Mesenchymal stem cell (in vitro differentiated cells and primary cell): ENCODE data around the gene SLC9A2.

Source experiments
- DNase-seq: peaks from one replicate; pipeline ENCODE4 v3.0.0-alpha.2; 2013
- H2AFZ ChIP-seq: one replicate; pipeline ENCODE4 v1.6.1; 2013; ENCODE audit warnings: low read depth, mild to moderate bottlenecking, control low read depth, inconsistent platforms, low read length, moderate library complexity
- H2AK5ac ChIP-seq: 2 replicates; pipeline ENCODE4 v1.6.1; 2013; ENCODE audit warnings: low read length, moderate library complexity, mild to moderate bottlenecking, inconsistent platforms; ENCODE audit not compliant: severe bottlenecking
- H2BK120ac ChIP-seq: one replicate; pipeline ENCODE4 v1.6.1; 2013; ENCODE audit warnings: low read depth, mild to moderate bottlenecking, inconsistent platforms, low read length, moderate library complexity
- H2BK12ac ChIP-seq, 2 experiments: one replicate each; pipeline ENCODE4 v1.6.1; 2013; ENCODE audit warnings: inconsistent platforms in 2 of 2, low read length in 2 of 2, mild to moderate bottlenecking in 2 of 2, moderate library complexity in 2 of 2, control low read depth in 1 of 2
- H2BK15ac ChIP-seq: one replicate; pipeline ENCODE4 v1.6.1; 2013; ENCODE audit warnings: mild to moderate bottlenecking, low read depth, inconsistent platforms; ENCODE audit not compliant: poor library complexity, severe bottlenecking
- H2BK5ac ChIP-seq: 2 replicates; pipeline ENCODE4 v1.6.1; 2013; ENCODE audit warnings: low read depth, mild to moderate bottlenecking, low read length, control low read depth, inconsistent platforms; ENCODE audit not compliant: poor library complexity, severe bottlenecking
- H3K14ac ChIP-seq, 2 experiments: one replicate each; pipeline ENCODE4 v1.6.1; 2013; ENCODE audit warnings: inconsistent platforms in 2 of 2, low read length in 2 of 2, control low read depth in 1 of 2, mild to moderate bottlenecking in 1 of 2, moderate library complexity in 1 of 2
- H3K18ac ChIP-seq, 2 experiments: one replicate each; pipeline ENCODE4 v1.6.1; 2013; ENCODE audit warnings: inconsistent platforms in 2 of 2, low read length in 2 of 2, control low read depth in 1 of 2, low read depth in 1 of 2, mild to moderate bottlenecking in 1 of 2
- H3K23ac ChIP-seq, 2 experiments: one replicate each; pipeline ENCODE4 v1.6.1; 2013; ENCODE audit warnings: inconsistent platforms in 2 of 2, low read length in 2 of 2, mild to moderate bottlenecking in 2 of 2, moderate library complexity in 2 of 2, control low read depth in 1 of 2
- H3K27ac ChIP-seq: 2 replicates; pipeline ENCODE4 v1.5.1; 2013; ENCODE audit warnings: mild to moderate bottlenecking, moderate library complexity, low read length, control low read depth, inconsistent platforms; ENCODE audit not compliant: poor library complexity, severe bottlenecking
- H3K27me3 ChIP-seq, 2 experiments: 2 replicates each; pipeline versions ENCODE4 v1.6.1 to v1.7.0; 2013; ENCODE audit warnings: low read length in 2 of 2, mild to moderate bottlenecking in 2 of 2, moderate library complexity in 2 of 2, control low read depth in 1 of 2, inconsistent platforms in 1 of 2; ENCODE audit not compliant: control insufficient read depth in 1 of 2, insufficient read depth in 1 of 2
- H3K36me3 ChIP-seq, 2 experiments: 2 replicates each; pipeline versions ENCODE4 v1.6.1 to v1.7.0; 2013; ENCODE audit warnings: low read length in 2 of 2, control low read depth in 1 of 2, inconsistent platforms in 1 of 2, low read depth in 1 of 2, mild to moderate bottlenecking in 1 of 2; ENCODE audit not compliant: insufficient read depth in 2 of 2, control insufficient read depth in 1 of 2
- H3K4ac ChIP-seq, 2 experiments: one replicate each; pipeline ENCODE4 v1.6.1; 2013; ENCODE audit warnings: inconsistent platforms in 2 of 2, low read length in 2 of 2, mild to moderate bottlenecking in 2 of 2, moderate library complexity in 2 of 2, control low read depth in 1 of 2, low read depth in 1 of 2
- H3K4me1 ChIP-seq: 2 replicates; pipeline ENCODE4 v1.6.1; 2013; ENCODE audit warnings: low read depth, low read length, control low read depth; ENCODE audit not compliant: control insufficient read depth, insufficient read depth
- H3K4me2 ChIP-seq: 2 replicates; pipeline ENCODE4 v1.6.1; 2013; ENCODE audit warnings: low read length, mild to moderate bottlenecking, inconsistent platforms; ENCODE audit not compliant: poor library complexity, severe bottlenecking
- H3K4me3 ChIP-seq, 2 experiments: 2 replicates each; pipeline versions ENCODE4 v1.5.1 to v1.7.0; 2013; ENCODE audit warnings: low read length in 2 of 2, mild to moderate bottlenecking in 2 of 2, control low read depth in 1 of 2, low read depth in 1 of 2; ENCODE audit not compliant: insufficient read depth in 1 of 2
- H3K79me1 ChIP-seq: replicated peaks from 2 replicates; pipeline ENCODE4 v1.6.1; 2013; ENCODE audit warnings: mild to moderate bottlenecking, control low read depth, low read length, inconsistent platforms; ENCODE audit not compliant: poor library complexity, severe bottlenecking
- H3K9ac ChIP-seq: 2 replicates; pipeline ENCODE4 v1.7.0; 2013; ENCODE audit warnings: mild to moderate bottlenecking, low read length, moderate library complexity
- H3K9me3 ChIP-seq: 2 replicates; pipeline ENCODE4 v1.7.0; 2013; ENCODE audit warnings: mild to moderate bottlenecking, low read length; ENCODE audit not compliant: control insufficient read depth
- H4K8ac ChIP-seq: one replicate; pipeline ENCODE4 v1.6.1; 2013; ENCODE audit warnings: inconsistent platforms, mild to moderate bottlenecking, low read length, moderate library complexity
- H4K91ac ChIP-seq: one replicate; pipeline ENCODE4 v1.6.1; 2013; ENCODE audit warnings: mild to moderate bottlenecking, low read length, inconsistent platforms
- WGBS: methylation state at CpG from one replicate; pipeline ENCODE4 v1.1.7; 2013; ENCODE audit warnings: mixed read lengths; 5-methylcytosine and 5-hydroxymethylcytosine counted together

Gene SLC9A2

GRCh38 chr2:102582845-102583244, 36.5 kb upstream of the SLC9A2 start:
- Histone ChIP-seq H3K4me2 (no peak overlapping the region), H2BK15ac (no peak overlapping the region), H2BK5ac (no peak overlapping the region), H3K23ac (no peak overlapping the region), H3K27ac (no peak overlapping the region), H2BK12ac (no peak overlapping the region), H3K79me1 (no peaks in the 10 kb centered on the region), H3K4me1 (no peaks in the 10 kb centered on the region), H3K14ac (no peak overlapping the region), H3K4ac (no peak overlapping the region), H3K36me3 (no peaks in the 10 kb centered on the region), H3K9me3 (no peaks in the 10 kb centered on the region), H2AK5ac (no peak overlapping the region), H3K27me3 (no peaks in the 10 kb centered on the region), H2BK120ac (no peak overlapping the region), H3K9ac (no peak overlapping the region), H3K18ac (no peak overlapping the region), H4K91ac (no peak overlapping the region), H4K8ac (no peak overlapping the region), H2AFZ (no peak overlapping the region), H3K4me3 (no peak overlapping the region)
- no peak for DNase-seq
- whole genome bisulfite sequencing, result no CpG with 5 or more reads among the region's 2 CpGs

DNA sequence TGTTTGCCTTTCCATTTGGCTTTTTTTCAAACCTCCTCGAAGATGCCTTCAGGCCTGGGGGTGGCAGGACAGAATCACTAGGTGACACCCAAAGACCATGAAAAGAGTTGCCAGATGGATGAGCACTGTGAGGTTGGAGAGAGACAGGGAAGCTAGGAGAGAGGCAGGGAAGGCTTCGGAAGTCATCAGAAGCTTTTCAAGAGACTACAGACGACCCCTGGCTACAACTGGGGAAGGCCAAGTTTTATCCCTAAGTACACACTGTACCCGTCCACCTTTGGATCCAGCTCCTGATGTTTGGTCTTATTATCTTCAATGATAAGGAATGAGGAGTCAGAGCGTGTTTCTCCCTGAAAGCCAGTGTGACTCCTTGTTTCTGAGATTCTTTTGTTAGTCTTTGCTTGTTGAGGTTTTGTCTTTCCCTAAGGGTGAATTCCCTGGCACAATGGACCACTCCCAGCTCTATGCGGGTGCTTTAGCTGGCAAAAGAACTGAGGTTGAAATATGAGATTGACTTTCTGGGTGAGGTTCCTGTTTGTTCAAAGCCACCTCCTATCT, 33.4 kb upstream of the SLC9A2 start:
- Histone ChIP-seq H3K27me3 (peaks cover 0 to 11% of the 10 kb centered on the region in 2 experiments), H3K18ac (no peak overlapping the region), H3K27ac (no peak overlapping the region), H3K9ac (no peak overlapping the region), H3K4ac (no peak overlapping the region), H2AK5ac (no peak overlapping the region), H2BK5ac (no peak overlapping the region), H3K23ac (no peak overlapping the region), H2BK12ac (no peak overlapping the region), H4K91ac (no peak overlapping the region), H2BK15ac (no peak overlapping the region), H3K4me1 (no peaks in the 10 kb centered on the region), H2AFZ (no peak overlapping the region), H3K4me2 (no peak overlapping the region), H3K79me1 (no peaks in the 10 kb centered on the region), H2BK120ac (no peak overlapping the region), H3K14ac (no peak overlapping the region), H4K8ac (no peak overlapping the region), H3K4me3 (no peak overlapping the region), H3K9me3 (no peaks in the 10 kb centered on the region), H3K36me3 (no peaks in the 10 kb centered on the region)
- 67% methylated on average over 4 of the region's 6 CpGs for WGBS
- DNase-seq, result no peak

DNA sequence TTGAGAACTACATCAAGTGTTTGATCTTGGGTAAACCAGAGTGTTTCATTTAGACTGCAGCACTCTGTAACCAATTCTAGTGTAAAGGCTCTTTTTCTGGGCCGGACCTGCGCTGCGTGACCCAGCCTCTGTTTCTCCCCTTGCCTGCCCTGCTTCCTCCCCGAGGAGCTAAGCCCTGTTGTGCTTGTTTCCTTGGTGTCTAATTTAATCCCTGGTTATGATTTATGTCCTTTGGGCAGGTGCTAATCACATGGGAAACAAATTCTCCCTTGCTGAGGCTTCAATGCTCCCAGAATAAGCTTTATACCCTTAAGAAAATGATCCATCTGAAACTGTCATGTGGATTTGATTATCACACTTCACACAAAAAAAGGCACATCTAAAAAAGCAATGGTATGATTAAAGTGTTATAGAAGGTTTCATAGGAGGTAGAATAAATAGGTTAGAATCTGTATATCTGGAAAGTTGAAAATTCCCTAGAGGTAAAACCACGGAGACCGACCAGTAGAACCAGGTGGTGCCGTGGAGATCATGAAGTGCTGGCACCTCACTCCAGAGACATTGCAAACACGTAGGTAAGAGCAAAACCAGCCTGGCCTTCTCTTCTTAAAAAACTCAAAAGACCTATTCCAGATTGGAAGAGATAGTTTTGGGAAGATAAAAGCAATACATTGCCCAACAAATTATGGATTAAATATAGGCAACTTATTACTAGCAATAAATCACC, 31.0 kb upstream of the SLC9A2 start:
- no peaks in the 10 kb centered on the region for H3K9me3 ChIP-seq
- H3K36me3 ChIP-seq, result no peaks in the 10 kb centered on the region
- H3K4me1 ChIP-seq, result no peaks in the 10 kb centered on the region
- no peak overlapping the region for H2BK12ac ChIP-seq
- H3K79me1 ChIP-seq, result no peaks in the 10 kb centered on the region
- H2BK5ac ChIP-seq, result no peak overlapping the region
- no peak overlapping the region for H3K4ac ChIP-seq
- no peak overlapping the region for H3K18ac ChIP-seq
- H2BK120ac ChIP-seq, result no peak overlapping the region
- H2BK15ac ChIP-seq, result no peak overlapping the region
- H3K23ac ChIP-seq, result no peak overlapping the region
- H4K91ac ChIP-seq, result no peak overlapping the region
- peaks cover 0 to 11% of the 10 kb centered on the region in 2 experiments for H3K27me3 ChIP-seq
- H2AK5ac ChIP-seq, result no peak overlapping the region
- no peak overlapping the region for H3K9ac ChIP-seq
- H3K4me2 ChIP-seq, result no peak overlapping the region
- no peak overlapping the region for H3K27ac ChIP-seq
- DNase-seq, result no peak
- no peak overlapping the region for H2AFZ ChIP-seq
- no peak overlapping the region for H3K14ac ChIP-seq
- H4K8ac ChIP-seq, result no peak overlapping the region
- no peak overlapping the region for H3K4me3 ChIP-seq
- 81% methylated on average over 7 of the region's 8 CpGs for WGBS

DNA sequence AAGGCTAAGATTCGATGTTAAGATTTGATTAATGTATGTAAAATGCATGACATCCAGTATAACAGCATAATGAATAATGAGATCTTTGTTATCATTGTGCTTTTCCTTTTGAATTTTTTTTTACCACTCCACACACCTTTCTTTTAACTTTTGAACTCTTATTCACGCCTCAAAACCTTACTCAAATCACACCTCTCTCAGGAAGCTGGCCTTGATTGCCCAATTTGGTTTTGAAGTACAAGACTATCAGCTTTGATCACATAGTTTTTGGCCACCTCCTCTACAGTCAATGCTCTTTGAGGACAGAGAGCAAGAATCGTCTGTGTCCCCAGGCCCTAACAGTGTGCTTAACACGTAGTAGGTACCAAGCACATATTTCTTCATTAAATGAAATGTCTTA, 29.9 kb upstream of the SLC9A2 start:
- Histone ChIP-seq H2AFZ (no peak overlapping the region), H2BK12ac (no peak overlapping the region), H3K18ac (no peak overlapping the region), H3K9ac (no peak overlapping the region), H3K9me3 (no peaks in the 10 kb centered on the region), H4K8ac (no peak overlapping the region), H2AK5ac (no peak overlapping the region), H3K79me1 (no peaks in the 10 kb centered on the region), H3K14ac (no peak overlapping the region), H2BK120ac (no peak overlapping the region), H3K27me3 (peaks cover 0 to 11% of the 10 kb centered on the region in 2 experiments), H3K4me2 (no peak overlapping the region), H2BK15ac (no peak overlapping the region), H2BK5ac (no peak overlapping the region), H3K4ac (no peak overlapping the region), H3K23ac (no peak overlapping the region), H3K4me3 (no peak overlapping the region), H3K4me1 (no peaks in the 10 kb centered on the region), H3K36me3 (no peaks in the 10 kb centered on the region), H3K27ac (no peak overlapping the region), H4K91ac (no peak overlapping the region)
- WGBS, result 2% methylated on average over 1 of the region's 4 CpGs
- no peak for DNase-seq
